Stimulated activated CD4-positive, alpha-beta T cell treated with anti-CD3 and anti-CD28 coated beads, Interleukin-1b, Interleukin-23, amount 100 ng/mL, for 48 hours (primary cell): ENCODE data around the gene TRMT112.
A peak's percentile ranks its signal among the peaks of the same experiment; 100 is the strongest.
"Not testable (repeated sequence)": the region's sequence is repeated elsewhere in the genome, so short reads cannot be mapped to it uniquely, and the experiment has no call there.

Experiments
- DNase-seq: peaks from one replicate; pipeline ENCODE4 v3.0.0-alpha.2; 2020

Gene TRMT112

GRCh38 chr11:64327993-64328392 is 10.6 kb upstream of the TRMT112 start:
- DNase-seq: no peak

DNA sequence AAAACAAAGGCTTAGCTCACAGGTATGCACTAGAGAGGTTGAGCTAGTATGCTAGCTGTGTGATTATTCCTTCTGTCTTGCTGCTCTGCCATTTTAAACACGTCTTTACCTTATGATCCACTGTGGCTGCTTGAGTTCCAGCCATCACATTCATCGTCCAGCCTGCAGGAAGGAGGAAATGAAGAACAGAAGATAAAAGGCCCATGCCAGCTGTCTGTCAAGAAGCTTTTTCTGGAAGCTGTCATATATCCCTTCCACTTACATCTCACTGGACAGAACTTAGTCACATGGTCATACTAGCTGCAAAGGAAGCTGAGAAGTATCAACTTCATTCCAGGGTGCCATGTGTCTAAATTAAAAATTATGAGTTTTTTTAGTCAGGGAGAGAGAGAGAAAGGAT is 10.0 kb upstream of the TRMT112 start:
- no peak for DNase-seq

GRCh38 chr11:64324692-64325469 is 7.5 kb upstream of the TRMT112 start:
- DNase-seq: no peak

DNA sequence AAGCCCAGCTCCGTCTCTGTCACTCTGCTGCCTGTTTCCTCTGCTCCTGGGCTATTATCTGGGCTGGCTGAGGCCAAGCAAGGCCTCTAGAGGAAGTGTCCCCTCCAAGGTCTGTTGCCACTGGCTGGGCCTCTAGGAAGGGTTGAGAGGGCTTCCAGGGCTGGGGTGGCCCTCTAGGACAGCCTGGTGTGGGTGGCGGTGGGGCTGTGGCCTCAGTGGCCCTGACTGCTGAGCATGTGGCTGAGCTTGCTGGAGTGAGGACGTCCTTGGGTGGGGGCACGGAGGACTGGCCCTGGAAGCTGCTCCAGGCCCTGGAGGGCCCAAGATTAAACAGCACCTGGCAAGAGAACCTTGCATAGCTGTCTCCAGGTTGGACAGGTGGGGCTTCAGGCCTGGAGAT is 6.6 kb upstream of the TRMT112 start:
- not testable (repeated sequence) for DNase-seq

GRCh38 chr11:64323373-64323772 is 6.0 kb upstream of the TRMT112 start:
- DNase-seq: no peak

DNA sequence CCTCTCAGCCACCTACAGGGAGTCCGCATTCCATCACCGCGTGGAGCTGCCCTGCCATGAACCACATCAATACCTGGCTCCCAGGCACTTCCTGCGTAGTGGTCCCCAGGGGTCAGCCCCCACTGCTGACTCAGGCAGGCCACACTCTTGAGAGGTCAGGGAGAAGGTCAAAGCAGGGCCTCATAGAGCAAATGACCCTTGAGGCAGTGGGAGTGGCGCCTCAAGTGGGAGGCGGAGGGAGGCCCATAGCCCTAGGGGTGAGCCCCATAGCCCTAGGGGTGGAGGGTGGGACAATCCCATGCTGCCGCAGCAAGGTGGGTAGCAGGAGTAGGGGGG is 5.5 kb upstream of the TRMT112 start:
- no peak for DNase-seq

DNA sequence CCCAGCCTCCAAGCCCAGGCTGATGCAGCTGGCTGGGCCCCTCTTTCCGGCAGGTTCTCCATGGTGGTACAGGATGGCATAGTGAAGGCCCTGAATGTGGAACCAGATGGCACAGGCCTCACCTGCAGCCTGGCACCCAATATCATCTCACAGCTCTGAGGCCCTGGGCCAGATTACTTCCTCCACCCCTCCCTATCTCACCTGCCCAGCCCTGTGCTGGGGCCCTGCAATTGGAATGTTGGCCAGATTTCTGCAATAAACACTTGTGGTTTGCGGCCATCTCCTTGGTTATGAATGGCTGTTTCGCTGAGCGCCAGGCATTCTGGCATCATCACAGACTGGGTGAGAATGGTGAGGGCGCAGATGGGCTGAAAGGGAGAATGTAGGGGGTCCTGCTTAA is 4.2 kb upstream of the TRMT112 start:
- DNase-seq: no peak

- no peak for DNase-seq
These were observed 3.7 kb upstream of the TRMT112 start for GRCh38 chr11:64321026-64321425.

GRCh38 chr11:64320556-64320955 is 3.2 kb upstream of the TRMT112 start:
- DNase-seq: no peak

GRCh38 chr11:64318766-64319761 is 1.7 kb upstream of the TRMT112 start:
- DNase-seq: no peak

- DNase-seq: peak; percentile 96
These were observed 804 bp upstream of the TRMT112 start, which contains the start of gene PRDX5 for GRCh38 chr11:64317961-64318765. Gene PRDX5 (plus strand): TSS chr11:64318121. CDS start chr11:64318216, 95 bp downstream.

DNA sequence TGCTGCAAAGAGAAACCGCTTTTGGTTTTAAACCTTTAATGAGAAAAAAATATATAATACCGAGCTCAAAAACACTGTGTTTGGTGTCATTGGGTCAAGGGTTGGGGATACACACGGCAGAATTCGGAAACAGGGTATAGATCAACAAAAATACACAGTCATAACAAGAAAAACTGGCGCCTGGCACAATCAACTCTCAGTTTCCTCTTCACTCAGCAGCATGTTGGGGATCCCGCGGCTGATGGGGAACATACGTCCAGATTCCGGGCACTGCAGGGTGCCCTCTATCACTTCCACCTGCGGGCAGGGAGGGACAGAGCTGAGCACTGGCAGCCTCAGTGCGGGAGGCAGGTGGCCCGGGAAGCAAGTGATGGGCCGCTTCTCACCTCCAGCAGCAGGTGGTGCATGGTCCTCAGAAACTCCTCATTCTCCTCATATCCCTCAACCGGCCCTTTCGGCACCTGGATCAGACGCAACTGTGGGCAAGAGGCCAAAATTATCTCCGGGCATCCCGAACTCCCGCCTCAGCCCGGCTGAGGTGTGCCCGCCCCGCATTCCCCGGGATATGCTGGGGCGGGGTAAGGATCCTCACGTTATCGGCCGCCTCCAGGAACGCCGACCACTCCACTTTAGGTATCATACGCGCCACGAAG is 561 bp downstream of the TRMT112 start:
- peak; percentile 35 for DNase-seq

DNA sequence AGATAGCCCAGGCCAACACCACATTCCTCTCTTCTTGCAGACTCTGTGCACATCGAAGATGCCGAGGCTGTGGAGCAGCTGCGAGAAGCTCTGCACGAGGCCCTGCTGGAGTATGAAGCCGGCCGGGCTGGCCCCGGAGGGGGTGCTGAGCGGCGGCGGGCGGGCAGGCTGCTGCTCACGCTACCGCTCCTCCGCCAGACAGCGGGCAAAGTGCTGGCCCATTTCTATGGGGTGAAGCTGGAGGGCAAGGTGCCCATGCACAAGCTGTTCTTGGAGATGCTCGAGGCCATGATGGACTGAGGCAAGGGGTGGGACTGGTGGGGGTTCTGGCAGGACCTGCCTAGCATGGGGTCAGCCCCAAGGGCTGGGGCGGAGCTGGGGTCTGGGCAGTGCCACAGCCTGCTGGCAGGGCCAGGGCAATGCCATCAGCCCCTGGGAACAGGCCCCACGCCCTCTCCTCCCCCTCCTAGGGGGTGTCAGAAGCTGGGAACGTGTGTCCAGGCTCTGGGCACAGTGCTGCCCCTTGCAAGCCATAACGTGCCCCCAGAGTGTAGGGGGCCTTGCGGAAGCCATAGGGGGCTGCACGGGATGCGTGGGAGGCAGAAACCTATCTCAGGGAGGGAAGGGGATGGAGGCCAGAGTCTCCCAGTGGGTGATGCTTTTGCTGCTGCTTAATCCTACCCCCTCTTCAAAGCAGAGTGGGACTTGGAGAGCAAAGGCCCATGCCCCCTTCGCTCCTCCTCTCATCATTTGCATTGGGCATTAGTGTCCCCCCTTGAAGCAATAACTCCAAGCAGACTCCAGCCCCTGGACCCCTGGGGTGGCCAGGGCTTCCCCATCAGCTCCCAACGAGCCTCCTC is 1.5 kb downstream of the TRMT112 start:
- DNase-seq: not testable (repeated sequence)

- DNase-seq: no peak
These were observed 2.4 kb downstream of the TRMT112 start for GRCh38 chr11:64314805-64315561.

DNA sequence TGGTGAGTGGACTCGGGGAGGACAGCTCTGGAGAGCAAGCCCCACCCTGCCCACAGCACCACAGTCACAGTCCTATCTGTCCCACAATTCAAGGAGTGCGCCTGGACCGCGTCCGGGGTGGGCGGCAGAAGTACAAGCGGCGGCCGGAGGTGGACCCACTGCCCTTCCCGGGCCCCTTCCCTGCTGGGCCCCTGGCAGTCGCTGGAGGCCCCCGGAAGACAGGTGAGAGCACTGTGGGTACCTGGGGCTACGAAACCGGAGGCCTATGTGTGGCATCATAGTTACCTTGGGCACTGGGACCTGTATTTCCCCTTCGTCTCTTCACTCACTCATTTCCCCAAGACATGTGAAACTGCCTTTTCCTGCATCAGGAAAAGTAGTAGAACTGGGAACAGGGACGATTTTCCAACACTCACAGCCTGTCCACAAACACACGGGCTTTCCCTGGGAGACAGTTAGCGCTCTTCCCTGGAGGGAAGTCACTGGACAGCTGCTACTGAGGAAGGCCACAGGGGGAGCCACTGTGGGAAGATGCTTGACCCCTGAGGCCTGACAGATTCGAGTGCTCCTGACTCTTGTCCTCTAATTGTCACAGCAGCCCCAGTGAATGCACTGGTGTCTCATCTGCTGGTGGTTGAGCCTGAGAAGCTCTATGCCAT is 3.1 kb downstream of the TRMT112 start:
- no peak for DNase-seq

GRCh38 chr11:64313491-64314145 is 3.7 kb downstream of the TRMT112 start:
- no peak for DNase-seq

DNA sequence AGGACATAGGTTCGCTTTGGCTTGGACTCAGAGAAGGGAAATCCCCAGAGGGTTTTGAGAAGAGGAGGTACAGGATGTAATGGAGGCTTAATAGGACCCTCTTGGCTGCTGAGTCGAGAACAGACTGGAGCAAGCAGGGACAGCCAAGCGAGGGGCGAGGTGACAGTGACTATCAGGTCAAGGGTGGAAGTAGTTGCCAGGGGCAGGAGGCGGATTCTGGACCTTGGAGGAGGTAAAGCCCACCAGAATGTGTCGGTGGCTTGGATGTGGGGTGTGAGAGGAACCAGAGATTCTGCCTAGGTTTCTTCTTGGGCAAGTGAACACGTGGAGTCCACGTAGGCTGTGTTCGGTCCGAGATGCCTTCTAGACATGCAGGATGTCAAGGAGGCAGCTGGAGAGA is 4.4 kb downstream of the TRMT112 start:
- DNase-seq: no peak

- not testable (repeated sequence) for DNase-seq
These were observed 9.6 kb downstream of the TRMT112 start for GRCh38 chr11:64307795-64308194.

GRCh38 chr11:64306876-64307622 is 10.3 kb downstream of the TRMT112 start:
- DNase-seq: no peak
